ENCODE results near the gene TBCK.

The TBCK gene

GRCh38 chr4:106287353-106287969 lies 28.5 kb downstream of the TBCK start:
- Histone ChIP-seq H3K79me2 (no peaks in the 10 kb centered on the region), H2AFZ (no peak overlapping the region), H3K36me3 (ENCODE audit: control insufficient read depth, insufficient read depth, low read length) (no peaks in the 10 kb centered on the region), H3K9ac (no peak overlapping the region), H3K4me3 (ENCODE audit: low read depth, low read length) (no peak overlapping the region), H3K27ac (no peak overlapping the region), H3K27me3 (ENCODE audit: control insufficient read depth, insufficient read depth, low read length) (no peaks in the 10 kb centered on the region), H3K4me1 (no peaks in the 10 kb centered on the region), H3K9me3 (ENCODE audit: control insufficient read depth, low read length) (no peaks in the 10 kb centered on the region), H3K4me2 (ENCODE audit: low read length) (no peak overlapping the region)
- TF ChIP-seq, protein P1, sequence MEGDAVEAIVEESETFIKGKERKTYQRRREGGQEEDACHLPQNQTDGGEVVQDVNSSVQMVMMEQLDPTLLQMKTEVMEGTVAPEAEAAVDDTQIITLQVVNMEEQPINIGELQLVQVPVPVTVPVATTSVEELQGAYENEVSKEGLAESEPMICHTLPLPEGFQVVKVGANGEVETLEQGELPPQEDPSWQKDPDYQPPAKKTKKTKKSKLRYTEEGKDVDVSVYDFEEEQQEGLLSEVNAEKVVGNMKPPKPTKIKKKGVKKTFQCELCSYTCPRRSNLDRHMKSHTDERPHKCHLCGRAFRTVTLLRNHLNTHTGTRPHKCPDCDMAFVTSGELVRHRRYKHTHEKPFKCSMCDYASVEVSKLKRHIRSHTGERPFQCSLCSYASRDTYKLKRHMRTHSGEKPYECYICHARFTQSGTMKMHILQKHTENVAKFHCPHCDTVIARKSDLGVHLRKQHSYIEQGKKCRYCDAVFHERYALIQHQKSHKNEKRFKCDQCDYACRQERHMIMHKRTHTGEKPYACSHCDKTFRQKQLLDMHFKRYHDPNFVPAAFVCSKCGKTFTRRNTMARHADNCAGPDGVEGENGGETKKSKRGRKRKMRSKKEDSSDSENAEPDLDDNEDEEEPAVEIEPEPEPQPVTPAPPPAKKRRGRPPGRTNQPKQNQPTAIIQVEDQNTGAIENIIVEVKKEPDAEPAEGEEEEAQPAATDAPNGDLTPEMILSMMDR (IDR thresholded peaks at IDR 0.05), result no peak

DNA sequence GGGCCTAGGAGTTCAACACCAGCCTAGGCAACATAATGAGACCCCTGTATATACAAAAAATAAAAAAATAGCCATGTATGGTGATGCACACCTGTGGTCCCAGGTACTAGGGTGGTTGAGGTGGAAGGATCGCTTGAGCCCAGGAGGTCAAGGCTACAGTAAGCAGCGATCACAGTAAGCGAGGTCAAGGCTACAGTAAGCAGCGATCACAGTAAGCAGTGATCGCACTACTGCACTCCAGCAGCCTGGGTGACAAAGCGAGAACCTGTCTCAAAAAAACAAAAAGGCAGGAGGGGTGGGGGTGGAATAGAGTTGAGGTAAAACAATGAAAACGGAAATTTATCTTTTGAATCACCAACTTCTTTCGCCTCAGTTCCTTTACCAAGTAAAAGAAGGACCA lies 29.4 kb downstream of the TBCK start:
- TF ChIP-seq, protein P1 (IDR thresholded peaks at IDR 0.05), result no peak
- Histone ChIP-seq H3K27ac (no peak overlapping the region), H3K79me2 (no peaks in the 10 kb centered on the region)

DNA sequence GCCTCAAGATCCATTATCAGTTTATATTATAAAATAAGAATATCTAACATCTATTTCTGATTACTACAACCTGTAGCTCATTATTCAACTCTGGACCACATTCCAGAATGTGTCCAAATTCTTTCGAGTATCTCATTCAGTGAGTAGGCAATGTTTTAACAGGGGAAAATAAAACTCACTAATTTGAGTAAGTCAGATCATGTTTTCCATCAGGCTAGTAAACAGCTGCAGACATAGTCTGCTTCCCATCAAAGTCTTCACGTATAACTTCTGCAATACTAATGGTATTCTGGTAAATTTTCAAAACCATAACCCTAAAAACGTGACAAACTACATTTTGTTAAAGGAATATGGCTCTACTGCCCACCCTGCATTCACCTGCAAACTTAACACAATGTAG lies 31.8 kb downstream of the TBCK start:
- TF ChIP-seq, protein P1 (IDR thresholded peaks at IDR 0.05), result no peak
- Histone ChIP-seq H2AFZ (no peak overlapping the region), H3K27me3 (ENCODE audit: control insufficient read depth, insufficient read depth, low read length) (no peaks in the 10 kb centered on the region), H3K36me3 (ENCODE audit: control insufficient read depth, insufficient read depth, low read length) (no peaks in the 10 kb centered on the region), H3K79me2 (no peaks in the 10 kb centered on the region), H3K4me2 (ENCODE audit: low read length) (no peak overlapping the region), H3K27ac (no peak overlapping the region), H3K9me3 (ENCODE audit: control insufficient read depth, low read length) (no peaks in the 10 kb centered on the region), H3K4me3 (ENCODE audit: low read depth, low read length) (no peak overlapping the region), H3K9ac (no peak overlapping the region), H3K4me1 (no peaks in the 10 kb centered on the region)

More for the DNA sequence above, 29.4 kb downstream of the TBCK start:
- H2AFZ ChIP-seq, result no peak overlapping the region
- no peaks in the 10 kb centered on the region for H3K27me3 ChIP-seq (ENCODE audit: control insufficient read depth, insufficient read depth, low read length)
- no peak overlapping the region for H3K9ac ChIP-seq
- no peaks in the 10 kb centered on the region for H3K9me3 ChIP-seq (ENCODE audit: control insufficient read depth, low read length)
- no peak overlapping the region for H3K4me3 ChIP-seq (ENCODE audit: low read depth, low read length)
- H3K4me1 ChIP-seq, result no peaks in the 10 kb centered on the region
- H3K4me2 ChIP-seq (ENCODE audit: low read length), result no peak overlapping the region
- H3K36me3 ChIP-seq (ENCODE audit: control insufficient read depth, insufficient read depth, low read length), result no peaks in the 10 kb centered on the region

DNA sequence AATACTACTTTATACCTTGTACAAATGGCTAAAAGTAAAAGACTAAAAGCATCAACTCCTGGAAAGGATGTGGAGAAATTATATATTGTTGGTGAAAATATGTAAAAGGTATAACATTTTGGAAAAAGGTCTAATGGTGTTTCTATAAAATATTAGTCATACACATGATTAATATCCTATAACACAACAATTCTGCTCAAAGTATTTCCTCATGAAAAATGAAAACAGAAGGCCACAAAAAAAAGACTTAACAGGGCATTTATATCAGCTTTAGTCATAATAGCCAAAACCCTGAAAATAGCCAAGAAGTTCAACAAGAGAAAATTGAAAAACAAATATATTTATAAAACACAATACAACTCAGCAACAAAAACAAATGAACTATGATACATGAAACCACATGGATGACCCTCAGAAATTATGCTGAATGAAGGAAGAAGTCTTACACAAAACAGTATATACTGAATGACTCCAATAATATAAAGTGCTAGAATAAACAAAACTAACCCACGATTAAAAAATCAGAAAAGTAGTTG lies 38.8 kb downstream of the TBCK start:
- Histone ChIP-seq H3K4me3 (ENCODE audit: low read depth, low read length) (no peak overlapping the region), H2AFZ (no peak overlapping the region), H3K36me3 (ENCODE audit: control insufficient read depth, insufficient read depth, low read length) (no peaks in the 10 kb centered on the region), H3K27me3 (ENCODE audit: control insufficient read depth, insufficient read depth, low read length) (no peaks in the 10 kb centered on the region), H3K9ac (no peak overlapping the region), H3K27ac (no peak overlapping the region), H3K4me1 (no peaks in the 10 kb centered on the region), H3K4me2 (ENCODE audit: low read length) (no peak overlapping the region), H3K79me2 (no peaks in the 10 kb centered on the region), H3K9me3 (ENCODE audit: control insufficient read depth, low read length) (no peaks in the 10 kb centered on the region)
- TF ChIP-seq, protein P1 (IDR thresholded peaks at IDR 0.05), result no peak

GRCh38 chr4:106273831-106274230 lies 42.2 kb downstream of the TBCK start:
- TF ChIP-seq, protein P1 (IDR thresholded peaks at IDR 0.05), result no peak
- Histone ChIP-seq H3K4me1 (no peaks in the 10 kb centered on the region), H3K36me3 (ENCODE audit: control insufficient read depth, insufficient read depth, low read length) (no peaks in the 10 kb centered on the region), H3K27ac (no peak overlapping the region), H3K9me3 (ENCODE audit: control insufficient read depth, low read length) (no peaks in the 10 kb centered on the region), H3K4me2 (ENCODE audit: low read length) (no peak overlapping the region), H3K9ac (no peak overlapping the region), H3K79me2 (no peaks in the 10 kb centered on the region), H3K4me3 (ENCODE audit: low read depth, low read length) (no peak overlapping the region), H3K27me3 (ENCODE audit: control insufficient read depth, insufficient read depth, low read length) (no peaks in the 10 kb centered on the region), H2AFZ (no peak overlapping the region)
